Right atrium auricular region (tissue), 2 donors: ENCODE data around the gene MTG2. TPM values are rescaled to one million over a fixed set of nuclear protein-coding genes. Genes with fewer than 3 reads are reported as not detected.

Experiments used
- DNase-seq: peaks from one replicate; pipeline ENCODE4 v3.0.0-alpha.2; 2019; ENCODE audit warnings: low spot score
- H3K27ac ChIP-seq, 2 donors: fragments of 200-600 bp; sonication (generic); 1 replicate in 1 of 2; 2 replicates in 1 of 2; pipeline ENCODE4 v1.5.1; 2016 to 2019
- H3K27me3 ChIP-seq, 2 donors: fragments of 200-600 bp; sonication (generic); one replicate each; pipeline versions ENCODE4 v1.5.1 to v1.6.0; 2017 to 2019
- H3K36me3 ChIP-seq: fragments of 200-600 bp; sonication (generic); one replicate; pipeline ENCODE4 v1.5.1; 2016
- H3K4me1 ChIP-seq, 2 donors: fragments of 200-600 bp; sonication (generic); one replicate each; pipeline versions ENCODE4 v1.5.1 to v1.6.0; 2017 to 2019
- H3K4me3 ChIP-seq, 2 donors: fragments of 200-600 bp; sonication (generic); 1 replicate in 1 of 2; 2 replicates in 1 of 2; pipeline ENCODE4 v1.5.1; 2017 to 2019; ENCODE audit warnings: mild to moderate bottlenecking in 1 of 2, moderate library complexity in 1 of 2
- H3K9me3 ChIP-seq, 2 donors: fragments of 200-600 bp; sonication (generic); one replicate each; pipeline ENCODE4 v1.5.1; 2019
- total RNA-seq, 2 donors: library from RNA; depleted of rRNA; stranded (reverse); fragments of >200 nt; gene quantifications; one replicate each; pipeline ENCODE4 v1.1.0, GENCODE V29; 2016
- TF ChIP-seq, protein P1 (sequence below), 2 donors: fragments of 200-600 bp; sonication (generic); IDR thresholded peaks; one replicate each; pipeline ENCODE4 v1.5.1; 2019; ENCODE audit warnings: antibody characterized with exemption in 2 of 2

MTG2 gene
- total RNA-seq, 2 donors from 2014 or later: 20.7 to 24.1 TPM

DNA sequence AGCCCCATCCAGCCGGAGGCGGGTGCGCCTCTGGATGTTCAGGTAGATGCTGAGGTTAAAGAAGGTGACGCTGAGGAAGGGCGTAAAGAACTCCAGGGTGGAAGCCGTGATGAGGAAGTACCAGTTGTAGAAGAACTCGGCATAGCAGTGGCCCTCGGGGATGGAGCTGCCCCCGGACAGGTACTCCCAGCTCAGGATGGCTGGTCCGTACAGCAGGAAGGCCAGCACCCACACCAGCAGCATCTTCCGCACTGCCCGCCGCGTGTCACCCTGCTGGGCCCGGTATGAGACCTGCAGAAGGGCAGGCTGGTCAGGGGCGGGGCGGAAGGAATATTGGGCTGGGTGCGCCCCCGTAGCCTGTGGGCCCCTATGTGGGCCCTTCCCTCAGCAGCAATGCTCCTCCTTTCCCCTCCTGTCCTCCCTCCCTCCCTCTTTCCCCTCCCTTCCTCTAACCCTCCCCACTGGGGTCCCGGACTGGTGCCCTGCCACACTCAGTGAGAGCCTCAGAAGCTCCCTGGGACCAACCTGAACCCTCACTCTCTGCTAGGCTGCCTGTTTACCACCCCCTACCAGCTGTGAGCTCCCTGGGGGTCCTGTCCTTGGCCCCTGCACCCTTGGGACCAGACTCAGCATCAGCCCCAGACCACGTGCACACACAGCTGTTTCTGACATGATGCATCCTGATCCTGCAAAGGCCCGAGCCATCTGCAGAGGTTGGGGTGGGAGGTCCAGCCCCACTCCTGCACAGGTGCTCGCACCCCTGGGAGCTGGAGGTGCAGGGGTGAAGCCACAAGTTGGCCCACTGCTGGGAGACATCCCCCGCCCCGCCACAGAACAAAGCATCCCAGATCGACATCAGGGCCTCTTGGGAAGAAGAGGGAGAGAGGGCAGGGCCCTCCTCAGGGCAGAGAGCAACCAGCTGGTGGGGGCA lies 34.1 kb downstream of the MTG2 start:
- peaks cover 11 to 27% of the 10 kb centered on the region in 2 donors for H3K27me3 ChIP-seq
- no peak for DNase-seq

DNA sequence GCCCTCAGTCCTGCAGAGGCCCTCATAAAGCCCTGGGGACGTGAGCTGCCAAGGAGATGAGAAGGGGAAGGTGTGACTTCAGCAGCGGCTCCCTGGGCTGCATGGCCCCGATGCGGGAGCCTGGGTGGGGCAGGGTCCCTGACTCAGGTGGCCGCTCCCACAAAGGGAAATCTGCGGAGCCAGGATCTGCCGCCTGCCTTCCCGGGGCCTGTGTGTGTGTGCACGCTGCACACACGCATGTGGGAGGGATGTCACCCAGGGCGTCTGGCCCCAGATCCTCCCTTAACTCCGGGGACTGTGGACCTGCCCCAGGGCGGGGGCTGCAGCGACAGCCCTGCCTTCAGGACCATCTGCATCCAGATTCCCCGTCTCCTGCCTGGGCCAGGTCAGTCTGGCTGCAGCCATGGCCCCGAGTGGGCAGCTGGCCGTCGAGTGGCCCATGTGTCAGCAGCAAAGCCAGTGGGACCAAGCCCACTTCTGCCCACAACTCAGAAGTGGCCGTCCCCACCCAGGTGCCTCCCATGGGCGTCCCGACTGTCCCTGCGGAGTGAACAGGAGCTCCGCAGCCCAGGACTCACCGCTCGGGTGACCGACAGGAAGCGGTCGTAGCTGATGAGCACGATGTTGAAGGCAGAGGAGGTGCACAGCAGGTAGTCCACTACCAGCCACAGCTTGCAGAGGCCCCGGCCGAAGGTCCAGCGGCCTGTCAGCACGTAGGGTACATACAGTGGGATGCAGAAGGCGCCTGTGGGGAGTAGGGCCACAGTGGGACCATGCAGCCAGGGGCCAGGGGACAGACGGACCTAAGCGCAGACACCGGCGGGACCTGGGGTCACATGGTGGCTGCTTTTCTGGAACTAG lies 35.3 kb downstream of the MTG2 start:
- Histone ChIP-seq H3K4me3 (no peak overlapping the region), H3K36me3 (no peaks in the 10 kb centered on the region), H3K4me1 (peaks cover 0 to 22% of the 10 kb centered on the region in 2 donors), H3K27ac (no peak overlapping the region), H3K9me3 (no peaks in the 10 kb centered on the region), H3K27me3 (peaks cover 11 to 33% of the 10 kb centered on the region in 2 donors)
- DNase-seq: no peak
- TF ChIP-seq, protein P1, sequence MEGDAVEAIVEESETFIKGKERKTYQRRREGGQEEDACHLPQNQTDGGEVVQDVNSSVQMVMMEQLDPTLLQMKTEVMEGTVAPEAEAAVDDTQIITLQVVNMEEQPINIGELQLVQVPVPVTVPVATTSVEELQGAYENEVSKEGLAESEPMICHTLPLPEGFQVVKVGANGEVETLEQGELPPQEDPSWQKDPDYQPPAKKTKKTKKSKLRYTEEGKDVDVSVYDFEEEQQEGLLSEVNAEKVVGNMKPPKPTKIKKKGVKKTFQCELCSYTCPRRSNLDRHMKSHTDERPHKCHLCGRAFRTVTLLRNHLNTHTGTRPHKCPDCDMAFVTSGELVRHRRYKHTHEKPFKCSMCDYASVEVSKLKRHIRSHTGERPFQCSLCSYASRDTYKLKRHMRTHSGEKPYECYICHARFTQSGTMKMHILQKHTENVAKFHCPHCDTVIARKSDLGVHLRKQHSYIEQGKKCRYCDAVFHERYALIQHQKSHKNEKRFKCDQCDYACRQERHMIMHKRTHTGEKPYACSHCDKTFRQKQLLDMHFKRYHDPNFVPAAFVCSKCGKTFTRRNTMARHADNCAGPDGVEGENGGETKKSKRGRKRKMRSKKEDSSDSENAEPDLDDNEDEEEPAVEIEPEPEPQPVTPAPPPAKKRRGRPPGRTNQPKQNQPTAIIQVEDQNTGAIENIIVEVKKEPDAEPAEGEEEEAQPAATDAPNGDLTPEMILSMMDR (IDR thresholded peaks at IDR 0.05): no peak

More for the DNA sequence above, 34.1 kb downstream of the MTG2 start:
- Histone ChIP-seq H3K4me1 (peaks cover 0 to 22% of the 10 kb centered on the region in 2 donors), H3K9me3 (no peaks in the 10 kb centered on the region), H3K36me3 (no peaks in the 10 kb centered on the region), H3K4me3 (no peak overlapping the region), H3K27ac (no peak overlapping the region)
- TF ChIP-seq, protein P1 (IDR thresholded peaks at IDR 0.05): no peak

DNA sequence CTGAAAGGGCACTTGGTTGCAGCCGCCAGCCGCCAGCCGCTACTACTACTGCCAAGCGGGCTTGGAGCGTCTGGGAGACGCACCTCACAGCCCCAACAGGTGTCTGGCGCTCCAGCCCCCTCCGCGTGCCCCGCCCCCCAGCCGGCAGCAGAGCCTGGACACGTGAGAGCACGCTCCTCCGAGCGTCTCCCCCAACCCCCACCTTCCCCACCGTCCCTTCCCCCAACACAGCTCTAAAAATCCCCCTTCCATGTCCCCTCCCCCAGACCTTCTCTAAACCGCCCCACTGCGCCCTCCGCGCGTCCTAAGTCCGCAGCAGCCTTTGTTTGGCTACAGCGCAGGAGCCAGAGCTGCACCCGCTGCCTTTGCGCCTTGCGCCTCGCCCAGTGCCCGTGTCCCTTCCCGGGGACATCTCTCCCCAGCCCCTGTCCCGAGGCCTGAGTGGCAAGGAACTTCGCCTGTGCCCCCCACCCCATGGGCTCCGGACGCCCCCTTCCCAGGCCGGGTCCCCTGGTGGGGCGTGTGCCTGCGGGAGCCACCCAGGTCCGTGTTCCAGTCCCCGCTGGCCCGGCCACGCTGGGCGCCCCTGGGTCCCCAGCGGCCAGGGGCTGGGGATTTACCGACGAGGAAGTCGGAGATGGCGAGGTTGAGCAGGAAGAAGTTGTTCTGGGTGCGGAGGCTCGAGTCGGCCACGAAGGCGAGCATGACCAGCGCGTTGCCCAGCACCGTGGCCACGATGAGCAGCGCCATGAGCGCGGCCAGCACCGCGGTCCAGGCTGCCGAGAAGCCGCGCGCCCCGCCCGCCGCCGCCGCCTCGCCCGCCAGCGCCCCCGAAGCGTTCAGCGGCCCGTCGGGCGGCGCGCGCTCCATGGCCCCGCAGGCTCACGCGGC lies 36.5 kb downstream of the MTG2 start:
- Histone ChIP-seq H3K27me3 (peaks cover 11 to 33% of the 10 kb centered on the region in 2 donors), H3K4me1 (peaks cover 0 to 22% of the 10 kb centered on the region in 2 donors)
- DNase-seq: no peak

DNA sequence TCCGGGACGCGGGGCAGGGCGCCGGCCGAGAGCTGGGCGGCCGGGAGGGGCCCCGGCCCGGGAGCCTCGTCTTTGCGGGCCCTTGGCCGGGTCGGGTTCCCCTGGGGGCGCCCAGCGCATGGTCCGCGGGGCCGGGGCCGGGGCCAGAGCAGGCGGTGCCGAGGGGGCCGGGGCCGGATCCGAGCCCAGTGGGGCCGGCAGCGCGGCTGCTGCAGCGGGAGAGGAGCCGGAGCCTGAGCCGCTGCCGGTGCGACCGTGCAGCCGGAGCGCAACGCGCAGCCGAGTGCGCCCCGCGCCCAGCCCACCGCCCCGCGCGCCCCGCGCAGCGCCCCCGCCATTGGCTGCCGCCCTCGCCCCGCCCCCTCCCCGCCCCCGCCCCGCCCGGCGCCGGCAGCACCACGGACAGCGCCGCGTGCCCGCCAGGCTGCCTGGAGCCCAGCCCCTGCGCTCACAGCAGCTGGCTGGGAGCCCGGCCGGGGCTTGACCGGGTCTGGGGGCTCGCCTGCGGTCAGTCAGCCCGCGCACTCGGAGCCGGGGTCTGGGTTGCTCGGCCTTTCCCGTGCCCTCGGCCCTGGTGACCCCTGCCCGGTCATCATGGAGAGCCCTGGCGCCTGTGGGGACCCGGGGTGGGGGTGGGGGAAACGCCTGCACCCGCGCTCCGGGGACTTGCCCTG lies 37.3 kb downstream of the MTG2 start, which contains the start of gene HRH3:
TSS of gene HRH3 (minus strand) at position 287 of the 674 bp plus-strand sequence. CDS start 308 bp downstream, outside the sequence.
- TF ChIP-seq, protein P1 (IDR thresholded peaks at IDR 0.05): no peak
- no peaks in the 10 kb centered on the region for H3K36me3 ChIP-seq
- H3K9me3 ChIP-seq: no peaks in the 10 kb centered on the region
- peaks cover 0 to 22% of the 10 kb centered on the region in 2 donors for H3K4me1 ChIP-seq
- H3K27ac ChIP-seq: no peak within 1 kb of the TSS
- DNase-seq: no peak
- H3K4me3 ChIP-seq: peak within 1 kb of the TSS; percentile 14 to 45
- H3K27me3 ChIP-seq: peaks cover 11 to 33% of the 10 kb centered on the region in 2 donors

More for the DNA sequence above, 36.5 kb downstream of the MTG2 start:
- Histone ChIP-seq H3K9me3 (no peaks in the 10 kb centered on the region), H3K4me3 (peak overlapping the region; percentile 14 to 45), H3K27ac (no peak overlapping the region), H3K36me3 (no peaks in the 10 kb centered on the region)
- TF ChIP-seq, protein P1 (IDR thresholded peaks at IDR 0.05): no peak
